Suprapubic skin (tissue), 3 donors: ENCODE data around the gene ATP2A1.

ENCODE experiments used
- CTCF ChIP-seq, 2 donors: fragments of 200-600 bp in 1 of 2; fragments of 450-650 bp in 1 of 2; sonication (generic) in 1 of 2; IDR thresholded peaks; one replicate each; pipeline ENCODE4 v1.5.1; 2016 to 2019; ENCODE audit warnings: antibody characterized with exemption in 2 of 2, mild to moderate bottlenecking in 1 of 2, moderate library complexity in 1 of 2
- EP300 ChIP-seq: sonication (generic); formaldehyde crosslinking; IDR thresholded peaks from one replicate; pipeline ENCODE4 v1.6.1; 2017; ENCODE audit warnings: antibody characterized with exemption
- POLR2A ChIP-seq, 2 donors: fragments of 450-650 bp; IDR thresholded peaks; one replicate each; pipeline ENCODE4 v1.6.1; 2017; ENCODE audit warnings: antibody characterized with exemption in 2 of 2, mild to moderate bottlenecking in 2 of 2, moderate library complexity in 2 of 2

DNA sequence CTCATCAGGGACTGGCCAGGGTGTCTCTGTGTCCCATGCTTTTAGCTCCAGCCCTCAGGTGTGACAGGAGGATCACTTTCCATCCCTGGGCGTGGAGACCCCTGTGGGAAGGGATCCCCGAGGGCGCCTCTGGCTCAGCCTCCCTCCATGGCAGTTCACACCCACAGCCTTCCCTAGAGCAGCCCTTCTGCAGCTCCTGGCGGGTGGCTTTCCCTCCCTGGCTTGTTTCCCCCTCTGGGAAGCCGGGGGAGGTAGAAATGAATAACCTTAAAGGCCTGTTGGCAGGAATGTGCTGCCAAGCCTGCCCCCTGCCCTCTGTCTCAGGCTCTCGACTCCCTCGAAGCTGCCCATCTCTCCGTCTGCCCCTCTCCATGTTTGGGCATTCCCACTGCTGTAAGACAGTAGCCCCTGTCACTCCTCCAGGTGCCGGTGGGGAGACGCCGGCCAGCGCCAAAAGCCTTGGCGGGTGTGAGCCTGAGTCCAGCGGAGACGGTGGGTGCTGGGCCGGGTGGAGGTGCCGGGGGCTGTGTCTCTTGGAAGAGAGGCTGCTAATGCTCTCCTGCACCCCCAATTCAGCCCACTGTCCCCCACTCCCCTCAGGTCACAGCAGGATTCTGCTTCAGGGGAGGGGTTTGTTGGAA is 2.1 kb upstream of the ATP2A1 start:
- no peak for TF ChIP-seq POLR2A (IDR thresholded peaks at IDR 0.05)
- TF ChIP-seq CTCF (IDR thresholded peaks at IDR 0.05), result no peak
- TF ChIP-seq EP300, result no peak
